ENCODE results near the gene ESD.
"Not testable (repeated sequence)": the region's sequence is repeated elsewhere in the genome, so short reads cannot be mapped to it uniquely, and the experiment has no call there.

The ESD gene

GRCh38 chr13:46796515-46797474, at the start of gene ESD:
Gene ESD, minus strand, starts transcription at chr13:46797161. Its CDS starts 5,748 bp downstream, at chr13:46791413.
- peak; percentile 86 for DNase-seq

GRCh38 chr13:46846726-46847125, 49.8 kb upstream of the ESD start:
- DNase-seq = no peak

- DNase-seq = no peak
Measured at GRCh38 chr13:46845146-46845545, 48.2 kb upstream of the ESD start.

- DNase-seq = no peak
Measured at GRCh38 chr13:46844431-46844830, 47.5 kb upstream of the ESD start.

GRCh38 chr13:46839399-46839798, 42.4 kb upstream of the ESD start:
- no peak for DNase-seq

GRCh38 chr13:46834657-46835056, 37.7 kb upstream of the ESD start:
- DNase-seq = no peak

- no peak for DNase-seq
Measured at GRCh38 chr13:46831588-46832194, 34.7 kb upstream of the ESD start.

- no peak for DNase-seq
Measured at GRCh38 chr13:46830405-46831005, 33.5 kb upstream of the ESD start.

GRCh38 chr13:46822551-46822950, 25.6 kb upstream of the ESD start:
- no peak for DNase-seq

- DNase-seq = no peak
Measured at GRCh38 chr13:46817838-46818476, 21.0 kb upstream of the ESD start.

GRCh38 chr13:46817095-46817494, 20.1 kb upstream of the ESD start:
- no peak for DNase-seq

GRCh38 chr13:46816371-46816770, 19.4 kb upstream of the ESD start:
- no peak for DNase-seq

GRCh38 chr13:46812301-46812797, 15.4 kb upstream of the ESD start:
- no peak for DNase-seq

GRCh38 chr13:46810440-46810839, 13.5 kb upstream of the ESD start:
- no peak for DNase-seq

GRCh38 chr13:46804921-46805320, 8.0 kb upstream of the ESD start:
- DNase-seq = not testable (repeated sequence)

GRCh38 chr13:46804391-46804815, 7.4 kb upstream of the ESD start:
- no peak for DNase-seq

GRCh38 chr13:46803586-46803985, 6.6 kb upstream of the ESD start:
- DNase-seq = no peak

- DNase-seq = no peak
Measured at GRCh38 chr13:46801858-46802257, 4.9 kb upstream of the ESD start.

GRCh38 chr13:46799139-46799538, 2.2 kb upstream of the ESD start:
- no peak for DNase-seq

- no peak for DNase-seq
Measured at GRCh38 chr13:46797501-46798237, 708 bp upstream of the ESD start.

- DNase-seq = no peak
Measured at GRCh38 chr13:46796129-46796514, 839 bp downstream of the ESD start.

GRCh38 chr13:46795321-46795720, 1.6 kb downstream of the ESD start:
- DNase-seq = no peak
